Loucy (cell line): Measurements from ENCODE around the gene SERINC1.

Experiments used
- H2AFZ ChIP-seq: fragments of 200-600 bp; sonication (generic); 2 replicates; pipeline ENCODE4 v1.6.0; 2016; ENCODE audit warnings: antibody characterized with exemption, mild to moderate bottlenecking, low read length, moderate library complexity
- H3F3A ChIP-seq: fragments of 200-600 bp; 2 replicates; pipeline ENCODE4 v1.6.0; 2016; ENCODE audit warnings: antibody characterized with exemption, low read depth, mild to moderate bottlenecking
- H3K27me3 ChIP-seq: fragments of 200-600 bp; sonication (generic); 2 replicates; pipeline ENCODE4 v1.6.1; 2014; ENCODE audit warnings: low read length, mild to moderate bottlenecking; ENCODE audit not compliant: insufficient read depth, poor library complexity, severe bottlenecking
- H3K36me3 ChIP-seq: fragments of 200-600 bp; sonication (generic); 2 replicates; pipeline ENCODE4 v1.6.1; 2016; ENCODE audit warnings: low read length; ENCODE audit not compliant: insufficient read depth
- H3K4me1 ChIP-seq: fragments of 200-600 bp; sonication (generic); 2 replicates; pipeline ENCODE4 v1.5.1; 2014; ENCODE audit warnings: low read length, mild to moderate bottlenecking; ENCODE audit not compliant: insufficient read depth, poor library complexity, severe bottlenecking
- H3K4me2 ChIP-seq: fragments of 200-600 bp; sonication (generic); 2 replicates; pipeline ENCODE4 v1.6.0; 2014; ENCODE audit warnings: antibody characterized with exemption, low read length, low read depth, mild to moderate bottlenecking; ENCODE audit not compliant: poor library complexity, severe bottlenecking
- H3K4me3 ChIP-seq: fragments of 200-600 bp; sonication (generic); 2 replicates; pipeline ENCODE4 v1.5.1; 2014; ENCODE audit warnings: low read length, mild to moderate bottlenecking, mixed read lengths; ENCODE audit not compliant: poor library complexity, severe bottlenecking
- H3K79me2 ChIP-seq: fragments of 200-600 bp; sonication (generic); 2 replicates; pipeline ENCODE4 v1.6.1; 2014; ENCODE audit warnings: low read length; ENCODE audit not compliant: insufficient read depth
- H3K9ac ChIP-seq: fragments of 200-600 bp; sonication (generic); 2 replicates; pipeline ENCODE4 v1.6.0; 2014; ENCODE audit warnings: mild to moderate bottlenecking, low read depth, low read length, moderate library complexity; ENCODE audit not compliant: poor library complexity, severe bottlenecking
- H3K9me2 ChIP-seq: fragments of 200-600 bp; sonication (generic); replicated peaks from 2 replicates; pipeline ENCODE4 v1.6.1; 2016; ENCODE audit warnings: low read depth, low read length, mixed read lengths
- H3K9me3 ChIP-seq: fragments of 200-600 bp; sonication (generic); 2 replicates; pipeline ENCODE4 v1.6.1; 2014; ENCODE audit warnings: mild to moderate bottlenecking, antibody characterized with exemption, low read length, low read depth; ENCODE audit not compliant: insufficient read depth
- H4K20me1 ChIP-seq: fragments of 200-600 bp; sonication (generic); 2 replicates; pipeline ENCODE4 v1.6.0; 2014; ENCODE audit warnings: antibody characterized with exemption, low read length, mild to moderate bottlenecking; ENCODE audit not compliant: insufficient read depth, poor library complexity, severe bottlenecking
- EZH2phosphoT487 ChIP-seq: fragments of 200-600 bp; IDR thresholded peaks from 2 replicates; pipeline ENCODE4 v1.6.1; 2018; ENCODE audit warnings: antibody characterized with exemption, mild to moderate bottlenecking, moderate library complexity, borderline replicate concordance
- TF ChIP-seq, protein P1 (sequence below): fragments of 200-600 bp; sonication (generic); conservative IDR thresholded peaks from 2 replicates; pipeline ENCODE4 v1.5.1; 2014; ENCODE audit warnings: mild to moderate bottlenecking, antibody characterized with exemption, low read length

Gene SERINC1

DNA sequence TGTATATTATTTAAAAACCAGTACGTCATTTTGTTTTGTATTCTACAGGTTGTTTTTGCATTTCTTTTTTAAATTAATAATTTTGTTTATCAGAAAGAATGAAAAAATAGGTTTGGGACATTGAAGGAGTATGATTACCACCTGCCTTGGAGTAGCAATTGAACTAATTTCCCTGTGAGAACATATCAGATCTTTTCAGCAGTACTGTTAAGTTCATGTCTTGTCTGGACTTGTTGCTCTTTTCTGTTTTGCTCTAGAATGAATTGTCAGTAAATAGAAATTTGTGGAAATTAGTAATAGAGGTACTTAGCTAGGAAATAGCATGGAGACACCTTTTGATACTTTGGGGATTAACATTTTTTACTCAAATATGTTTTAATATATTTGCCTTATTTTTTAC, 47.9 kb downstream of the SERINC1 start:
- H3F3A ChIP-seq = no peaks in the 10 kb centered on the region
- no peak overlapping the region for H3K9ac ChIP-seq
- H3K36me3 ChIP-seq = peaks cover 91% of the 10 kb centered on the region; the same call in 1 of the 2 replicates

DNA sequence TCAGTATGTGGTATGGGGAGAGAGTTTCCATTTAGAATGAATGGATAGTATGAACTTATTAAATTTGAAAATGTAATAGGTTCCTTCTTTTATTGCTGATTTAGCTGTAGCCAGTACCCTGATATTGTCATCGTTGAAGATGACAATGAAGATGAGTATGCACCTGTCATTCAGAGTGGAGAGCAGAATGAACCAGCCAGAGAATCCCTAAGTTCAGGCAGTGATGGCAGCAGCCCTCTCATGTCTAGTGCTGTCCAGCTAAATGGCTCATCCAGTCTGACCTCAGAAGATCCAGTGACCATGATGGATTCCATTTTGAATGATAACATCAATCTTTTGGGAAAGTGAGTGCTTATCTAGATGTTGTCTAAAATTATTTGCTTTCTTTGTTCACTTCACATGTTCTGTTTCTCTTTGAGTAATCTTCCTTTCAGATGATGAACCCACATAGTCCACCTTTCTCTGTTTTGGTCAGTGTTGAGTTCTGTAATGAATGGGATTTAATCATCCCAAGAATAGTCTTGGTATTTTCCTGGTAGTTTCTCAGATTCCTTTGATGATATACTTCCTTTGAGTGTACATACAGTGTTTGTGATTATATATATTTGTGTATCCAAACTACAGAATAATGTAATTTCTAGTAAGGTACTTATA, 48.9 kb downstream of the SERINC1 start:
- Histone ChIP-seq H3F3A (no peaks in the 10 kb centered on the region), H3K4me2 (no peak overlapping the region), H4K20me1 (no peaks in the 10 kb centered on the region), H3K79me2 (no peaks in the 10 kb centered on the region), H3K36me3 (peaks cover 91% of the 10 kb centered on the region; the same call in 1 of the 2 replicates), H3K9ac (no peak overlapping the region), H3K27me3 (no peaks in the 10 kb centered on the region), H3K9me3 (no peaks in the 10 kb centered on the region), H3K9me2 (no peaks in the 10 kb centered on the region), H3K4me3 (no peak overlapping the region), H2AFZ (no peak overlapping the region), H3K4me1 (no peaks in the 10 kb centered on the region)
- TF ChIP-seq, protein P1, sequence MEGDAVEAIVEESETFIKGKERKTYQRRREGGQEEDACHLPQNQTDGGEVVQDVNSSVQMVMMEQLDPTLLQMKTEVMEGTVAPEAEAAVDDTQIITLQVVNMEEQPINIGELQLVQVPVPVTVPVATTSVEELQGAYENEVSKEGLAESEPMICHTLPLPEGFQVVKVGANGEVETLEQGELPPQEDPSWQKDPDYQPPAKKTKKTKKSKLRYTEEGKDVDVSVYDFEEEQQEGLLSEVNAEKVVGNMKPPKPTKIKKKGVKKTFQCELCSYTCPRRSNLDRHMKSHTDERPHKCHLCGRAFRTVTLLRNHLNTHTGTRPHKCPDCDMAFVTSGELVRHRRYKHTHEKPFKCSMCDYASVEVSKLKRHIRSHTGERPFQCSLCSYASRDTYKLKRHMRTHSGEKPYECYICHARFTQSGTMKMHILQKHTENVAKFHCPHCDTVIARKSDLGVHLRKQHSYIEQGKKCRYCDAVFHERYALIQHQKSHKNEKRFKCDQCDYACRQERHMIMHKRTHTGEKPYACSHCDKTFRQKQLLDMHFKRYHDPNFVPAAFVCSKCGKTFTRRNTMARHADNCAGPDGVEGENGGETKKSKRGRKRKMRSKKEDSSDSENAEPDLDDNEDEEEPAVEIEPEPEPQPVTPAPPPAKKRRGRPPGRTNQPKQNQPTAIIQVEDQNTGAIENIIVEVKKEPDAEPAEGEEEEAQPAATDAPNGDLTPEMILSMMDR = no peak
- TF ChIP-seq EZH2phosphoT487 = no peak

More for the DNA sequence above, 47.9 kb downstream of the SERINC1 start:
- Histone ChIP-seq H3K4me2 (no peak overlapping the region), H3K4me1 (no peaks in the 10 kb centered on the region), H3K27me3 (no peaks in the 10 kb centered on the region), H3K9me2 (no peaks in the 10 kb centered on the region), H4K20me1 (no peaks in the 10 kb centered on the region), H2AFZ (no peak overlapping the region), H3K4me3 (no peak overlapping the region), H3K9me3 (no peaks in the 10 kb centered on the region), H3K79me2 (no peaks in the 10 kb centered on the region)
- no peak for TF ChIP-seq EZH2phosphoT487
- TF ChIP-seq, protein P1 = no peak

DNA sequence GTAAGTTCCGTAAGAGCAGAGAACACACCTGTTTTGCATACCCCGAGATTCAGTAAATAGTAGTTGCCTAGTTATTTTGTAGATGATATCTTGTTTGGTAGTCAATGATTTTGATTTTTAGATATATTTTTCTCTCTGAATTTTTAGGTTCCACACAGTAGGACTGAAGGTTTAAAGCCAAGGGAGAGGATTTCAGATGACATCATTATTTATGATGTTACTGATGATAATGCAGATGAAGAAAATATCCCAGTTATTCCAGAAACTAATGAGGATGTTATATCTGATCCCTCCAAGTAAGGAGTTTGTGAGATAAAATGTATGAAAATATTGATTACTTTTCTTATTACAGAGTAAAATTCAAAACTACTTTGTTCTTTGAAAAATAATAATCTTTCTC, 49.6 kb downstream of the SERINC1 start:
- Histone ChIP-seq H3K4me2 (no peak overlapping the region), H4K20me1 (no peaks in the 10 kb centered on the region), H3K27me3 (no peaks in the 10 kb centered on the region), H3F3A (no peaks in the 10 kb centered on the region), H3K4me3 (no peak overlapping the region), H3K4me1 (no peaks in the 10 kb centered on the region), H2AFZ (no peak overlapping the region), H3K79me2 (no peaks in the 10 kb centered on the region), H3K36me3 (peaks cover 92% of the 10 kb centered on the region; the same call in 1 of the 2 replicates), H3K9me3 (no peaks in the 10 kb centered on the region), H3K9me2 (no peaks in the 10 kb centered on the region), H3K9ac (no peak overlapping the region)
- no peak for TF ChIP-seq EZH2phosphoT487
- TF ChIP-seq, protein P1 = no peak
